Heart left ventricle (tissue), 16 donors: ENCODE data around the gene ARHGAP24. TPM values are rescaled to one million over a fixed set of nuclear protein-coding genes. Genes with fewer than 3 reads are reported as not detected.

Experiments
- ATAC-seq, 4 donors: fragments of 200-7000 bp; cut with Tn5 transposase; one replicate each; pipeline ENCODE4 v1.9.1; 2020 to 2022; ENCODE audit warnings: moderate library complexity in 4 of 4, mild to moderate bottlenecking in 3 of 4, moderate number of reproducible peaks in 1 of 4
- DNase-seq, 5 donors: peaks; one replicate each; pipeline ENCODE4 v3.0.0-alpha.2; 2020
- H3K27ac ChIP-seq, 12 donors: fragments of 200-600 bp; sonication (generic) in 4 of 12; one replicate each; pipeline versions ENCODE4 v1.5.0 to v1.8.0; 2016 to 2022; ENCODE audit warnings: mild to moderate bottlenecking in 2 of 12
- H3K27me3 ChIP-seq, 9 donors: fragments of 200-600 bp; sonication (generic) in 2 of 9; one replicate each; pipeline versions ENCODE4 v1.5.1 to v1.8.0; 2016 to 2022; ENCODE audit warnings: mild to moderate bottlenecking in 3 of 9
- H3K36me3 ChIP-seq, 9 donors: fragments of 200-600 bp; sonication (generic) in 2 of 9; one replicate each; pipeline versions ENCODE4 v1.5.0 to v1.8.0; 2018 to 2022; ENCODE audit warnings: mild to moderate bottlenecking in 2 of 9
- H3K4me1 ChIP-seq, 12 donors: fragments of 200-600 bp; sonication (generic) in 4 of 12; one replicate each; pipeline versions ENCODE4 v1.5.0 to v1.8.0; 2016 to 2022; ENCODE audit warnings: mild to moderate bottlenecking in 3 of 12
- H3K4me3 ChIP-seq, 12 donors: fragments of 200-600 bp; sonication (generic) in 4 of 12; one replicate each; pipeline versions ENCODE4 v1.5.0 to v1.8.0; 2017 to 2022; ENCODE audit warnings: mild to moderate bottlenecking in 9 of 12, moderate library complexity in 4 of 12
- H3K9me3 ChIP-seq, 12 donors: fragments of 200-600 bp; sonication (generic) in 4 of 12; one replicate each; pipeline versions ENCODE4 v1.5.0 to v1.8.0; 2016 to 2022; ENCODE audit warnings: mild to moderate bottlenecking in 1 of 12
- CTCF ChIP-seq, 12 donors: fragments of 200-600 bp; sonication (generic) in 4 of 12; IDR thresholded peaks; one replicate each; pipeline versions ENCODE4 v1.5.0 to v1.8.0; 2018 to 2022; ENCODE audit warnings: antibody characterized with exemption in 12 of 12, mild to moderate bottlenecking in 5 of 12
- POLR2A ChIP-seq, 2 donors: fragments of 450-650 bp; IDR thresholded peaks; one replicate each; pipeline ENCODE4 v1.6.1; 2017; ENCODE audit warnings: antibody characterized with exemption in 2 of 2, mild to moderate bottlenecking in 2 of 2, moderate library complexity in 2 of 2
- WGBS, 4 donors: extraction: QIAGEN DNeasy Blood & Tissue Kit in 2 of 4; methylation state at CpG; one replicate each; pipeline versions ENCODE4 v1.1.5 to v1.1.7; 2013 to 2018; 5-methylcytosine and 5-hydroxymethylcytosine counted together
- intact Hi-C, 10 donors: fragments of 100-400 bp; cut with DNase I; formaldehyde crosslinking; loops; one replicate each; pipeline versions ENCODE4 v1.11.1 to v1.14.2; 2022
- polyA plus RNA-seq, 2 donors: library from polyadenylated mRNA; stranded (reverse); fragments of 200-250 nt; gene quantifications; one replicate each; pipeline ENCODE4 v1.2.3, GENCODE V29; 2013
- total RNA-seq, 9 donors: library from RNA; depleted of rRNA in 2 of 9; stranded (reverse); fragments of >200 nt in 2 of 9; fragmentation: NEBNext Ultra II Directional in 3 of 9; extraction: Animal tissue kit (Norgen Biotek cat#: 25700) in 3 of 9; gene quantifications; one replicate each; pipeline versions ENCODE4 v1.1.0 to v1.2.4, GENCODE V29; 2016 to 2023
- donor health status: ischemic (EF 13 %, LVEDD 7.1; RV severe dilation, severe dysfunction).
- donor health status: healthy with polysubstance abuse.
- donor health status: DM: no; HTN: yes; CAD: no.
- donor health status: DM: no; HTN: no; CAD: no.
- donor health status: ischemic (EF 25% LVEDD 6.9; RV normal size, moderate dysfunction).
- donor health status: ischemic (EF 25% LVEDD 5.7; RV mildly dilated, moderate dysfunction).
- donor health status: healthy.
- donor health status: DM: yes; HTN: yes; CAD: no.
- donor health status: ischemic (EF 35%, LVEDD 5.7; RV mildly dilated, moderate dysfunction).
- donor health status: nonischemic (EF 11% LVEDD 7.7; RV severe dilation, severe dysfunction).
- donor health status: DM: yes; HTN: yes; CAD: no.
- donor health status: PGD.
- donor health status: ischemic (EF 29% LVEDD 5.4; RV normal size, mild dysfunction).
- donor health status: nonischemic (EF 23%, LVEDD 6.1; RV moderate dilation, normal function).

Gene ARHGAP24
- total and polyA plus RNA-seq, 11 donors, result 4.5 to 36.9 (median 18.9) TPM

GRCh38 chr4:85929961-85930665, 455.2 kb downstream of the ARHGAP24 start:
- H3K4me3 ChIP-seq, result peak overlapping the region in 7 of 12 donors; percentile 11 to 37 (median 23)
- no peaks in the 10 kb centered on the region for H3K27me3 ChIP-seq
- peaks cover 0 to 51% (median 40%) of the 10 kb centered on the region in 12 donors for H3K4me1 ChIP-seq
- TF ChIP-seq CTCF (IDR thresholded peaks at IDR 0.05), result no peak
- no peak for TF ChIP-seq POLR2A (IDR thresholded peaks at IDR 0.05)
- no peak for ATAC-seq
- intact Hi-C loops, result no loop called here
- DNase-seq, result peak in 1 of 5 donors; percentile 53
- peak overlapping the region in 4 of 12 donors; percentile 28 to 61 (median 40) for H3K27ac ChIP-seq
- WGBS, 4 donors, result 30 to 36% (median 31%) methylated on average over 10 of the region's 10 CpGs
- H3K9me3 ChIP-seq, result no peaks in the 10 kb centered on the region
- H3K36me3 ChIP-seq, result no peaks in the 10 kb centered on the region

GRCh38 chr4:85932500-85933290, 457.7 kb downstream of the ARHGAP24 start:
- Histone ChIP-seq H3K36me3 (no peaks in the 10 kb centered on the region), H3K27me3 (no peaks in the 10 kb centered on the region), H3K4me3 (peak overlapping the region in 8 of 12 donors; percentile 5 to 41 (median 27)), H3K4me1 (peaks cover 0 to 51% (median 40%) of the 10 kb centered on the region in 12 donors), H3K27ac (peak overlapping the region in 7 of 12 donors; percentile 1 to 62 (median 38)), H3K9me3 (no peaks in the 10 kb centered on the region)
- intact Hi-C loops, result no loop called here
- ATAC-seq (peak in 2 of 4 donors; percentile 36 to 43), DNase-seq (no peak)
- TF ChIP-seq CTCF (IDR thresholded peaks at IDR 0.05) (no peak), POLR2A (IDR thresholded peaks at IDR 0.05) (no peak)
- WGBS, 4 donors, result 39 to 52% (median 47%) methylated on average over 18 of the region's 18 CpGs

- ATAC-seq, result no peak
- TF ChIP-seq POLR2A (IDR thresholded peaks at IDR 0.05) (no peak), CTCF (IDR thresholded peaks at IDR 0.05) (no peak)
- H3K27me3 ChIP-seq, result no peaks in the 10 kb centered on the region
- WGBS, 4 donors, result 84 to 95% (median 86%) methylated on average over 3 of the region's 3 CpGs
- intact Hi-C loops, result no loop called here
- H3K36me3 ChIP-seq, result no peaks in the 10 kb centered on the region
- H3K4me1 ChIP-seq, result peaks cover 0 to 50% (median 40%) of the 10 kb centered on the region in 12 donors
- DNase-seq, result no peak
- H3K27ac ChIP-seq, result peak overlapping the region in 4 of 12 donors; percentile 38 to 62 (median 54)
- peak overlapping the region in 2 of 12 donors; percentile 36 to 41 for H3K4me3 ChIP-seq
- no peaks in the 10 kb centered on the region for H3K9me3 ChIP-seq
These were observed 458.3 kb downstream of the ARHGAP24 start for GRCh38 chr4:85933291-85933640.

- intact Hi-C loops, result no loop called here
- Histone ChIP-seq H3K4me3 (no peak overlapping the region), H3K27me3 (no peaks in the 10 kb centered on the region), H3K36me3 (peaks cover 0 to 4% (median 0%) of the 10 kb centered on the region in 9 donors), H3K9me3 (no peaks in the 10 kb centered on the region), H3K4me1 (peaks cover 0 to 23% (median 9%) of the 10 kb centered on the region in 12 donors), H3K27ac (no peak overlapping the region)
- WGBS, 4 donors, result 87 to 93% (median 89%) methylated on average over 2 of the region's 2 CpGs
- no peak for TF ChIP-seq CTCF (IDR thresholded peaks at IDR 0.05)
- TF ChIP-seq POLR2A (IDR thresholded peaks at IDR 0.05), result no peak
- DNase-seq (no peak), ATAC-seq (no peak)
These were observed 462.6 kb downstream of the ARHGAP24 start for GRCh38 chr4:85937507-85937906.
